B cell (primary cell): ENCODE results near the gene PKNOX2. TPM values are rescaled to one million over a fixed set of nuclear protein-coding genes. Genes with fewer than 3 reads are reported as not detected.

Experiments used
- ATAC-seq: fragments of 200-7000 bp; cut with Tn5 transposase; one replicate; pipeline ENCODE4 v1.10.0; 2021; ENCODE audit warnings: low read depth, mild to moderate bottlenecking, moderate number of reproducible peaks, moderate library complexity
- CTCF ChIA-PET: fragments of 350-600 bp; sonication (Branson Sonifier 250); formaldehyde crosslinking; loops from one replicate; lab custom pipeline; 2021; ENCODE audit warnings: antibody characterized with exemption, inconsistent platforms; lab: Charles Lee
- POLR2A ChIA-PET: fragments of 350-600 bp; sonication (Branson Sonifier 250); formaldehyde crosslinking; loops from one replicate; lab custom pipeline; 2021; ENCODE audit warnings: antibody characterized with exemption; lab: Charles Lee
- DNase-seq: peaks from one replicate; pipeline ENCODE4 v3.0.0; 2013
- H2AFZ ChIP-seq: 2 replicates; pipeline ENCODE4 v1.6.1; 2012; ENCODE audit warnings: mild to moderate bottlenecking, low read depth, low read length; ENCODE audit not compliant: insufficient read depth, poor library complexity, severe bottlenecking
- H3K27ac ChIP-seq, 2 donors: 1 replicate in 1 of 2; 2 replicates in 1 of 2; pipeline ENCODE4 v1.5.1; 2012 to 2013; ENCODE audit warnings: low read length in 2 of 2, mild to moderate bottlenecking in 2 of 2, moderate library complexity in 1 of 2
- H3K27me3 ChIP-seq, 4 experiments: fragments of 200-600 bp in 1 of 4; sonication (generic) in 1 of 4; replicated peaks in 1 of 4; 1 replicate in 2 of 4; 2 replicates in 2 of 4; pipeline versions ENCODE4 v1.6.1 to v1.7.0; 2013 to 2016; ENCODE audit warnings: low read length in 3 of 4, mild to moderate bottlenecking in 2 of 4, mixed read lengths in 1 of 4, moderate library complexity in 1 of 4; ENCODE audit not compliant: insufficient read depth in 4 of 4, control insufficient read depth in 3 of 4; ENCODE audit errors: control extremely low read depth in 1 of 4
- H3K36me3 ChIP-seq, 2 experiments: replicated peaks in 1 of 2; 1 replicate in 1 of 2; 2 replicates in 1 of 2; pipeline versions ENCODE4 v1.6.1 to v1.7.1; 2013; ENCODE audit warnings: low read length in 1 of 2; ENCODE audit not compliant: insufficient read depth in 2 of 2, control insufficient read depth in 1 of 2; ENCODE audit errors: control extremely low read depth in 1 of 2, extremely low read depth in 1 of 2
- H3K4me1 ChIP-seq, 2 donors: fragments of 200-600 bp in 1 of 2; sonication (generic) in 1 of 2; 1 replicate in 1 of 2; 2 replicates in 1 of 2; pipeline versions ENCODE4 v1.5.1 to v1.6.1; 2013 to 2017; ENCODE audit warnings: low read length in 2 of 2; ENCODE audit not compliant: control insufficient read depth in 2 of 2, insufficient read depth in 2 of 2
- H3K4me2 ChIP-seq: replicated peaks from 2 replicates; pipeline ENCODE3; 2012; ENCODE audit warnings: mild to moderate bottlenecking, low read depth, low read length; ENCODE audit not compliant: poor library complexity, severe bottlenecking
- H3K4me3 ChIP-seq, 5 experiments: fragments of 200-600 bp in 1 of 5; sonication (generic) in 1 of 5; 1 replicate in 3 of 5; 2 replicates in 2 of 5; pipeline versions ENCODE4 v1.5.1 to v1.7.0; 2011 to 2016; ENCODE audit warnings: low read length in 4 of 5, mild to moderate bottlenecking in 4 of 5, low read depth in 2 of 5, control low read depth in 1 of 5, moderate library complexity in 1 of 5; ENCODE audit not compliant: insufficient read depth in 1 of 5; ENCODE audit errors: control extremely low read depth in 1 of 5, extremely low read depth in 1 of 5
- H3K79me2 ChIP-seq: fragments of 200-600 bp; sonication (generic); one replicate; pipeline ENCODE4 v1.6.0; 2016; ENCODE audit warnings: low read length; ENCODE audit not compliant: control insufficient read depth, insufficient read depth
- H3K9ac ChIP-seq: fragments of 200-600 bp; sonication (generic); 2 replicates; pipeline ENCODE4 v1.6.1; 2017; ENCODE audit warnings: mild to moderate bottlenecking, low read length, moderate library complexity
- H3K9me3 ChIP-seq, 3 donors: one replicate each; pipeline versions ENCODE4 v1.6.1 to v1.7.1; 2013; ENCODE audit warnings: low read length in 2 of 3; ENCODE audit not compliant: control insufficient read depth in 2 of 3, insufficient read depth in 1 of 3; ENCODE audit errors: control extremely low read depth in 1 of 3
- H4K20me1 ChIP-seq: 2 replicates; pipeline ENCODE4 v1.6.0; 2012; ENCODE audit warnings: mild to moderate bottlenecking, low read length; ENCODE audit not compliant: insufficient read depth, control insufficient read depth, poor library complexity, severe bottlenecking
- H3K27ac Mint-ChIP-seq: one replicate; pipeline ENCODE4 v1.8.0; 2021; ENCODE audit warnings: mixed read lengths
- H3K27me3 Mint-ChIP-seq: one replicate; pipeline ENCODE4 v1.8.0; 2021; ENCODE audit warnings: mixed read lengths
- H3K4me1 Mint-ChIP-seq: one replicate; pipeline ENCODE4 v1.8.0; 2021; ENCODE audit warnings: mixed read lengths
- H3K4me3 Mint-ChIP-seq: one replicate; pipeline ENCODE4 v1.8.0; 2021; ENCODE audit warnings: mixed read lengths
- H3K9me3 Mint-ChIP-seq: one replicate; pipeline ENCODE4 v1.8.0; 2022; ENCODE audit warnings: mixed read lengths; ENCODE audit not compliant: insufficient read depth
- CTCF ChIP-seq: fragments of 200-600 bp; IDR thresholded peaks from one replicate; pipeline ENCODE4 v1.8.0; 2022; ENCODE audit warnings: antibody characterized with exemption, mild to moderate bottlenecking
- EZH2 ChIP-seq: IDR thresholded peaks from 2 replicates; pipeline ENCODE4 v1.6.1; 2012; ENCODE audit warnings: borderline replicate concordance, low read depth, mild to moderate bottlenecking, moderate library complexity, low read length; ENCODE audit not compliant: insufficient read depth, poor library complexity, severe bottlenecking
- WGBS: methylation state at CpG from one replicate; pipeline ENCODE4 v1.1.5; 2013; ENCODE audit warnings: missing lambda C conversion rate; ENCODE audit not compliant: insufficient coverage; 5-methylcytosine and 5-hydroxymethylcytosine counted together
- intact Hi-C: fragments of 100-400 bp; cut with micrococcal nuclease; formaldehyde crosslinking; loops from one replicate; pipeline ENCODE4 v1.10.0; 2022
- polyA plus RNA-seq: library from polyadenylated mRNA; depleted of rRNA; stranded (reverse); fragments of >200 nt; gene quantifications from 2 replicates; pipeline ENCODE4 v1.2.3, GENCODE V29; 2012
- total RNA-seq, 2 donors: library from RNA; stranded (reverse); fragments of 120-200 nt in 1 of 2; gene quantifications; 1 replicate in 1 of 2; 2 replicates in 1 of 2; pipeline versions ENCODE4 v1.2.3 to v1.2.4, GENCODE V29; 2013 to 2022

The PKNOX2 gene
- total and polyA plus RNA-seq, 2 donors (not counting 1 experiment from before 2014, with no cell fraction given) = not detected

- H3K4me1 ChIP-seq = no peaks in the 10 kb centered on the region
- H3K4me3 ChIP-seq = no peak overlapping the region
- no peaks in the 10 kb centered on the region for H3K27me3 ChIP-seq
- H3K9me3 ChIP-seq = no peaks in the 10 kb centered on the region
- no peak for ATAC-seq
- H3K9me3 Mint-ChIP-seq = no peaks in the 10 kb centered on the region
- H3K4me2 ChIP-seq = no peak overlapping the region
- H3K79me2 ChIP-seq = no peaks in the 10 kb centered on the region
- no peaks in the 10 kb centered on the region for H4K20me1 ChIP-seq
- ChIA-PET POLR2A (no interaction called here), CTCF (no interaction called here)
- H3K27ac Mint-ChIP-seq = no peak overlapping the region
- H3K27ac ChIP-seq = no peak overlapping the region
- no peaks in the 10 kb centered on the region for H3K4me1 Mint-ChIP-seq
- H3K9ac ChIP-seq = no peak overlapping the region
- no peak overlapping the region for H3K4me3 Mint-ChIP-seq
- H2AFZ ChIP-seq = no peak overlapping the region
- DNase-seq = no peak
- TF ChIP-seq EZH2 (no peak), CTCF (no peak)
- H3K36me3 ChIP-seq = no peaks in the 10 kb centered on the region
- H3K27me3 Mint-ChIP-seq = peaks cover 14% of the 10 kb centered on the region
- WGBS = 80% methylated on average over 13 of the region's 17 CpGs
- intact Hi-C loops = no loop called here
These were observed 174.6 kb downstream of the PKNOX2 start for GRCh38 chr11:125338886-125339811.

- no peak overlapping the region for H3K4me3 Mint-ChIP-seq
- POLR2A ChIA-PET = no interaction called here
- TF ChIP-seq EZH2 = no peak
- no peak for TF ChIP-seq CTCF
- no peak overlapping the region for H2AFZ ChIP-seq
- H3K9me3 Mint-ChIP-seq = no peaks in the 10 kb centered on the region
- no peak overlapping the region for H3K27ac Mint-ChIP-seq
- H3K9me3 ChIP-seq = no peaks in the 10 kb centered on the region
- H3K4me3 ChIP-seq = no peak overlapping the region
- H3K4me2 ChIP-seq = no peak overlapping the region
- DNase-seq (no peak), ATAC-seq (no peak)
- H3K27ac ChIP-seq = no peak overlapping the region
- 90% methylated on average over 13 of the region's 13 CpGs for WGBS
- H3K36me3 ChIP-seq = no peaks in the 10 kb centered on the region
- H3K27me3 Mint-ChIP-seq = peaks cover 24% of the 10 kb centered on the region
- H3K79me2 ChIP-seq = no peaks in the 10 kb centered on the region
- intact Hi-C loops = no loop called here
- no peaks in the 10 kb centered on the region for H3K4me1 Mint-ChIP-seq
- H3K9ac ChIP-seq = no peak overlapping the region
- H3K4me1 ChIP-seq = no peaks in the 10 kb centered on the region
- CTCF ChIA-PET = interaction anchor here (1.0 to 1.1 kb wide), 2 partner anchors 9 to 11 kb away, joined by 3 to 5 read pairs; no protein-coding TSS in a partner anchor
- no peaks in the 10 kb centered on the region for H4K20me1 ChIP-seq
- H3K27me3 ChIP-seq = peaks cover 0 to 3% (median 0%) of the 10 kb centered on the region in 4 experiments
These were observed 177.1 kb downstream of the PKNOX2 start for GRCh38 chr11:125341676-125342075.
